ENCODE measurements around the gene CLRN3. TPM values are rescaled to one million over a fixed set of nuclear protein-coding genes. Genes with fewer than 3 reads are reported as not detected.

CLRN3 gene
- total and polyA plus RNA-seq, 9 of the 15 experiments (the other 6 are each of a cell fraction or from before 2014, with no cell fraction given), result not detected

DNA sequence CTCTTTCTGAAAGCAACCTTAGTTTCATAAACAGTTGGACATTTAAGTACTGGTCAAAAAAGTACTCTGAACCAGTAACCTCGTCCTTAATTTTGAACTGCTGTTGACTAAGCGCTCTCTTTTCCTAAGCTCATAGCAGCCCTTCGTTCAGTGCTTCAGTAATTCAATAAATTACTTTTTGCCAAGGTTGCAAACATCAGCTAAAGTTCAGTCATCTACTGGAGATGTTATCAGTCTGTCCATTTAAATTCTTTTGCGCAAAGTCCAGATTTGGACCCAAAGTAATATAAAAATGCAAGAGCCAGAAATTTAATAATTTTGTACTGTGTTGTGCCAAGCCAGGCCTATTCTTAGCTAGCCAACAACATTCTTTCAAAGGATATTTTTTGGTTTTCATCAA is 22.6 kb upstream of the CLRN3 start:
- no peak overlapping the region for H2AFZ ChIP-seq (ENCODE audit: low read depth, low read length)
- no peaks in the 10 kb centered on the region for H3K36me3 ChIP-seq (ENCODE audit: control insufficient read depth, insufficient read depth, low read length)
- in situ Hi-C loops (cut with MboI) (no loop called here), intact Hi-C loops (cut with micrococcal nuclease) (no loop called here)
- H3K4me3 ChIP-seq, result no peak overlapping the region
- no peaks in the 10 kb centered on the region for H4K20me1 ChIP-seq (replicated peaks; ENCODE audit: control insufficient read depth, insufficient read depth, low read length)
- no peaks in the 10 kb centered on the region for H3K79me2 ChIP-seq (ENCODE audit: control insufficient read depth, insufficient read depth, low read length)
- H3K27ac ChIP-seq (ENCODE audit: extremely low read depth, low read depth, low read length), result no peak overlapping the region
- ChIA-PET CTCF (ENCODE audit: low intra/inter-chr PET ratio) (no interaction called here), POLR2A (no interaction called here)
- ATAC-seq (no peak), FAIRE-seq (no peak), DNase-seq (ENCODE audit: extremely low read depth in 1 of 4, low spot score in 3 of 4) (no peak)
- H3K9ac ChIP-seq (ENCODE audit: insufficient read depth in 1 of 2, low read depth in 2 of 2, low read length in 2 of 2), result no peak overlapping the region
- no TSS peak for BruUV-seq (replicated peaks)
- no peaks in the 10 kb centered on the region for H3K9me3 ChIP-seq (replicated peaks; ENCODE audit: control insufficient read depth, insufficient read depth, low read depth, low read length)
- H3K27me3 ChIP-seq (ENCODE audit: control insufficient read depth in 2 of 2, insufficient read depth in 2 of 2, low read length in 2 of 2), result 0 out of 5 replicates have a peak, but pooled peaks cover 0 to 5% of the 10 kb centered on the region in 2 experiments
- H3K9me1 ChIP-seq (ENCODE audit: control insufficient read depth, insufficient read depth, low read length), result no peaks in the 10 kb centered on the region
- H3K4me2 ChIP-seq (ENCODE audit: insufficient read depth, low read length), result no peak overlapping the region
- 3% methylated on average over 4 of the region's 4 CpGs for WGBS (ENCODE audit: insufficient coverage, low coverage, missing lambda C conversion rate)
- H3K4me1 ChIP-seq (replicated peaks in 1 of 2; ENCODE audit: control insufficient read depth in 2 of 2, insufficient read depth in 2 of 2, low read length in 2 of 2), result no peaks in the 10 kb centered on the region
- TF ChIP-seq EP400 (IDR thresholded peaks at IDR 0.05) (no peak), ARHGAP35 (IDR thresholded peaks at IDR 0.05; ENCODE audit: partially characterized antibody) (no peak), PML (IDR thresholded peaks at IDR 0.05; ENCODE audit: low read length) (no peak), TFE3 (CRISPR knock-in tag; IDR thresholded peaks at IDR 0.05) (no peak), DIDO1 (tag; IDR thresholded peaks at IDR 0.05; ENCODE audit: low read depth) (no peak), NCOA1 (IDR thresholded peaks at IDR 0.05; ENCODE audit: low read depth) (no peak)
- TF ChIP-seq, protein P1, sequence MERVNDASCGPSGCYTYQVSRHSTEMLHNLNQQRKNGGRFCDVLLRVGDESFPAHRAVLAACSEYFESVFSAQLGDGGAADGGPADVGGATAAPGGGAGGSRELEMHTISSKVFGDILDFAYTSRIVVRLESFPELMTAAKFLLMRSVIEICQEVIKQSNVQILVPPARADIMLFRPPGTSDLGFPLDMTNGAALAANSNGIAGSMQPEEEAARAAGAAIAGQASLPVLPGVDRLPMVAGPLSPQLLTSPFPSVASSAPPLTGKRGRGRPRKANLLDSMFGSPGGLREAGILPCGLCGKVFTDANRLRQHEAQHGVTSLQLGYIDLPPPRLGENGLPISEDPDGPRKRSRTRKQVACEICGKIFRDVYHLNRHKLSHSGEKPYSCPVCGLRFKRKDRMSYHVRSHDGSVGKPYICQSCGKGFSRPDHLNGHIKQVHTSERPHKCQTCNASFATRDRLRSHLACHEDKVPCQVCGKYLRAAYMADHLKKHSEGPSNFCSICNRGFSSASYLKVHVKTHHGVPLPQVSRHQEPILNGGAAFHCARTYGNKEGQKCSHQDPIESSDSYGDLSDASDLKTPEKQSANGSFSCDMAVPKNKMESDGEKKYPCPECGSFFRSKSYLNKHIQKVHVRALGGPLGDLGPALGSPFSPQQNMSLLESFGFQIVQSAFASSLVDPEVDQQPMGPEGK (CRISPR knock-in tag; IDR thresholded peaks at IDR 0.05; ENCODE audit: borderline replicate concordance), result no peak
